GM19455 (cell line): Measurements from ENCODE around the gene PRKCA.
"Not testable (repeated sequence)": the region's sequence is repeated elsewhere in the genome, so short reads cannot be mapped to it uniquely, and the experiment has no call there.

Experiments
- ATAC-seq: cut with Tn5 transposase; IDR thresholded peaks from one replicate; pipeline ENCODE4 v1.9.1; 2021; ENCODE audit not compliant: unreplicated experiment

PRKCA gene

DNA sequence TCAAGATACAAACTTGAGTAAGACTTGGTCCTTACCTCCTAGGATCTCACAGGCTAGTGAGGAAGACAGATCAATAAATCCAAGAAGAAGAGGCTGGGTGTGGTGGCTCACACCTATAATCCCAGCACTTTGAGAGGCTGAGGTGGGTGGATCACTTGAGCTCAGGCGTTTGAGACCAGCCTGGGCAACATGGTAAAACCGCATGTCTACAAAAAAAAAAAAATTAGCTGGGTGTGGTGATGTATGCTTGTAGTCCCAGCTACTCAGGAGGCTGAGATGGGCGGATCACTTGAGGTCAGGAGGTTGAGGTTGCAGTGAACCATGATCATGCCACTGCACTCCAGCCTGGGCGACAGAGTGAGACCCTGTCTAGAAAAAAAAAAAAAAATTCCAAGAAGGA lies 423.0 kb downstream of the PRKCA start:
- ATAC-seq = not testable (repeated sequence)

DNA sequence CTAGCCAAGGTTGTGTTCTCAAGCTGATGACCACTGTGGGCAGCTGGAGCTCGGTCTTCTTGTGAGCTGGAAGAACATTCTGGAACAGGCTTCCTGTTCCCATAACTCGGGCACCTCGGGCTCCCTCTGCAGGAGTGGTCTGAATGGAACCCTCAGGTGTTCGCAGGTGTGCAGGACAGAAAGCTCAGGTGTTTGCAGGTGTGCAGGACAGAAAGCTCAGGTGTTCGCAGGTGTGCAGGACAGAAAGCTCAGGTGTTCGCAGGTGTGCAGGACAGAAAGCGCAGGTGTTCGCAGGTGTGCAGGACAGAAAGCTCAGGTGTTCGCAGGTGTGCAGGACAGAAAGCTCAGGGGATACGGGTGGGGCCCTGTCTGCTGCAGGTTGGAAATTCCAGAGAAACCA lies 423.5 kb downstream of the PRKCA start:
- ATAC-seq = no peak

- ATAC-seq = no peak
Measured at GRCh38 chr17:66726371-66726770, 424.0 kb downstream of the PRKCA start.

GRCh38 chr17:66726846-66727245 lies 424.4 kb downstream of the PRKCA start:
- no peak for ATAC-seq

- ATAC-seq = no peak
Measured at GRCh38 chr17:66727634-66728570, 425.5 kb downstream of the PRKCA start.

- no peak for ATAC-seq
Measured at GRCh38 chr17:66730461-66730923, 428.1 kb downstream of the PRKCA start.

DNA sequence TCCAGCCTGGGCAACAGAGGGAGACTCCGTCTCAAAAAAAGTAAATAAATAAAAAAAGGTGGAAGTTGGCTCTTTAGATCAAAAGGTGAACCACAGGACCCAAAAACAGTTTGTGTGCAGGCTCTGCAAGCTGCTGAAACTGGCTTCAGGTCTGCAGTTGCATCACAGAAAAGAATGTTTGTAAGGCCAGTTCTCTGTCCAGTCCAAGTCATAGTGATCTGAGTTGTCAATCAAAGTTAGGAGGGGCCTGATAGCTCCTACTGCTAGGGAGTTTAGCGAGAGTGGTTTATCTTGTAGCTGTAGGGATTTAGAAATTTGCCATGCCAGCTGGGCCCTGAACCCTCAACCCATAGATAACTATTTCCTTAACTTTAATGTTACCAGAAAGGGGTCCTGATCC lies 431.3 kb downstream of the PRKCA start:
- no peak for ATAC-seq

DNA sequence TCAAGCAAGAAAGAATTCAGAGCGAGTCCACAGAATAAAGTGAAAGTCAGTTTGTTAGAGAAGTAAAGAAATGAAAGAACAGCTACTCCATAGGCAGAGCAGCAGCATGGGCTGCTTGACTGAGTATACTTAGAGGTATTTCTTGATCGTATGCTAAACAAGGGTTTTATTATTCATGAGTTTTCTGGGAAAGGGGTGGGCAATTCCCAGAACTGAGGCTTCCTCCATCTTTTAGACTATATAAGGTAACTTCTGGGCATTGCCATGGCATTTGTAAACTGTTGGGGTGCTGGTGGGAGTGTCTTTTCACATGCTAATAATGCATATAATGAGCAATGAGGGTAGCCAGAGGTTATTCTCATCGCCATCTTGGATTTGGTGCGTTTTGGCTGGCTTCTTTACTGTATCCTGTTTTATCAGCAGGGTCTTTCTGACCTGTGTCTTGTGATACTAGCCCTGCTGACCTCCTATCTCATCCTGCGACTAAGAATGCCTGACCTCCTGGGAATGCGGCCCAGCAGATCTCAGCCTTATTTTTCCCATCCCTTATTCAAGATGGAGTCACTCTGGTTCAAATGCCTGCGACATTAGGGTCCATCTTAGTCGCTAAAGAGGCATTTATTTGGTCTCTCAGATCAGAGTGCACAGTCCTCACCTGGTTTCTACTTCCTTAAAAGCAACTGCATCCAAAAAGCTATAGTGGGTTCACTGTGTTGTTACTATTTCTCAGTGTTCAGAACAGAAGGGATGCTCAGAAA lies 432.0 kb downstream of the PRKCA start:
- ATAC-seq = no peak

DNA sequence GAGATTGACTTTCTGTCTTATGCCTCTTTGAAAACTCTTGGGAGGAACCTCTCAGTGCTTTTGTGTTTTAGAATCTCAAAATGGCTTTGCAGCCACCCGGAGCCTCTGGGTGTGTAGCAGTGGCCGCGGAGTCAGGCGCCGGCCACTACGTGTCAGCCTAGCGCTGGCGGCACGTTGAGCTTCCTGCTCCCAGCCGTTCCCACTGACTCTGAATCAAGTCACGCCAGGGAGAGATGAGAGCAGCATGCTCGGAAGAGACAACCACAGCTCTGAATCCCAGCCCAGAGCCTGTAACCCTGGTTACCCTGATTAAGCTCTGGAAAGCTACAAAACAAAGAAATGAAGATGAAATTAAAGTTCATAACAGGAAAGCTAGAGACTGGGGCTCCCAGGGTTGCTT lies 435.1 kb downstream of the PRKCA start:
- no peak for ATAC-seq

GRCh38 chr17:66738301-66738700 lies 435.9 kb downstream of the PRKCA start:
- ATAC-seq = no peak

GRCh38 chr17:66739553-66739952 lies 437.1 kb downstream of the PRKCA start:
- ATAC-seq = no peak

DNA sequence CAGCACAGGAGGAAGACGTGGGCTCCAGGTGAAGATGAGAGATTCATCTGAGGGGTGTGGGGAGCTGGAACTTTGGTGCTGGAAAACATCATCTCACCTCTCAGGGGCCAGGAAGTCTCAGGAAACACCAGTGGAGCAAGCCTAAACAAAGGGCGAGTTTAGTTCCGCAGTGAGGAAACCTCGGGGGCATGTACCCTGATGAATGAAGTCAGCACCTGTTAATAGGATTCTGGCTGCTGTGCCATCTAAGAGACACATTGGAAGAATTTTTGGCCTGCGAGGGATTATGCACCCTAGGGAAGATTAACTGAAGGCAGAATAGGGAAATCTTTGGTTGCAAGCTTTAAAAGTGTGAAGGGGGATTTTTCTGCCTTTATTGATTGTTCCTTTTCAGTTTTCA lies 437.8 kb downstream of the PRKCA start:
- ATAC-seq = no peak

- ATAC-seq = no peak
Measured at GRCh38 chr17:66743511-66743910, 441.1 kb downstream of the PRKCA start.

DNA sequence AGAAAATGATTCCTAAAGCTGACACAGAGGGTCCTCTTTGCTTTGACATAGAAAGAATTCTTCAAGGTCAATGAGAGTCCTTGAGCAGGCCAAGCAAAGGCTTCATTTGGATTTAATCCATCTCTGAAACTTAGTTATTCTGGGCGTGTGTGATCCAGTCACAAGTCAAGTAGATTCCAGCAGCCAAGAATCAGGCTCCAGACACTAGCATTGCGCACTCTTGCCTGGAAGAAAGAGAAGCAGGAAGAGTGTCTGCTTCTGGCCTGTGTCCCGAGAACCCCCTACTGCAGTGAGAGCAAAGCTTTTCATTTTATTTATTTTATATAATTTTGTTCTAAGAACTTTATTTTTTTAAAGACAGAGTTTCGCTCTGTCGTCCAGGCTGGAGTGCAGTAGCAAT lies 444.3 kb downstream of the PRKCA start:
- ATAC-seq = no peak

- ATAC-seq = no peak
Measured at GRCh38 chr17:66747578-66748275, 445.3 kb downstream of the PRKCA start.

DNA sequence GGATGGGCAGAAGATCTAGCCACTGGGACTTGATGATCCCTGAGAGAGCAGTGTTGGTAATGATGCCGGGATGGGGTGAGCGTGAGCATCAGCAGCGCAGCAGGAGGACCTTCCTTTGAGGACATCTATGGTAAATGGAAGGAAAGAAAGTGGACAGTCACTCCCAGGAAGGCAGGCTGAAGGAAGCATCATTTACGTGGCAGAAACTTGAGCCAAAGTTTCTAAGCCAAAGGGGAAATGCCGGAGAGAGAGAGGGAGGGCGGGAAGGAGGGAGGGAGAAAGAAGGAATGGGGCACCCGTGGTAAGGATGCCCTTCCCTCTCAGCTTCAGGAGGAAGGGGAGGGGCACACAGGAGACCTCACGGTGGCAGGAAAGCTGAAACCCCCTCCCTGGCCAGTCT lies 446.2 kb downstream of the PRKCA start:
- no peak for ATAC-seq

GRCh38 chr17:66749217-66749832 lies 446.9 kb downstream of the PRKCA start:
- no peak for ATAC-seq

DNA sequence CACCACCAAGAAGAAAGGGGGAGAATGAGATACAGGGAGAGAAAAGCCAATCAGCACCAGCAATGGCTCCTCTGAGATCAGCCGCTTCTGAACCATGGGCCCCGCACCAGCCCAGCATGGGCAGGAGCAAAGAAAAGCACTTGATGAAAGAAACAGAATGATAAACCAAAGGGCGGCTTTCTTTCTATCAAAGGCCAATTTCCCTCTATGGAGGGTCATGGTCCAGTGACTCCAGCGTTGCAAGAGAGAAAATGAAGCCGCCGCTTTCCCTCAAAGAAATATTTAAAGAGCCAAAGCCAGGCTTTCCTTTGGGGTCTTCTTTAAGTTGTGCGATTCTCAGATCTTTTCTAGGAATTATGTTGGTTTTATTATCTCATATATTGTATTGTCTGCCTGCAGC lies 447.7 kb downstream of the PRKCA start:
- ATAC-seq = no peak

DNA sequence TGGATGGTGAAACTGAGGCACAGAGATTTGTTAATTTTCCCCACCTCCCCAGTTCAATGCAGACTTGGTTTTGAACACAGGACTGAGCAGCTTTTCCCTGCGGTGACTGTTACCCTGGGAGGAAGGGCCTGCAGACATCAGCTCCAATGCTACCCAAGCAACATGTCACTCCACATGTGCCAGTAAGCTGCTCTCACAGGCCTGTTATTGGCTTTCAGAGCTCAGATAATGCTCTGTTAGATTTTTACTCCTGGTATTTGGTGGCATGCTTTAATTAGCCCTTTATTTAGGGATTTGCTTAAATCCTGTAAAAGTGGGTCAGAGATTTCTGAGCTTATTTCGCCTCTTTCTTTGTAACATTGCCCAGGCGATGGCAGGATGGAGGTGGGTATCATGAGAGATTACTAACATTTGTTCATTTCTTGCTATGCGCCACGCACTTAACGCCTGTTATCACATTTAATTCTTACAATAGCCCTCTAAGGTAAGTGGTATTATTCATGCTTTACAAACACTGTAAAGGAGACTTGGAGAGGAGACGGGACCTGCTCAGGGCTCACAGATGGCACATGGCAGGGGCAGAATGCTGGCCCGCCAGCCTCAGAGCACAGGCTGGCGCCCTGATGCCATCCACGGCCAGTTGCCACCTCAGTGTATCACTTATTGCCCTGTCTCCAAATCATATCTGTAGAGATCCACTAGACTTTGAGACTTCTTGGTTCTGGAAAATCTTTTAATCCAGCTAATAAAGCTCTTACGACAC lies 448.5 kb downstream of the PRKCA start:
- ATAC-seq = no peak

- ATAC-seq = no peak
Measured at GRCh38 chr17:66751771-66752170, 449.4 kb downstream of the PRKCA start.
